ENCODE data around the gene RNF141. TPM values are rescaled to one million over a fixed set of nuclear protein-coding genes. Genes with fewer than 3 reads are reported as not detected.

RNF141 gene, protein sequence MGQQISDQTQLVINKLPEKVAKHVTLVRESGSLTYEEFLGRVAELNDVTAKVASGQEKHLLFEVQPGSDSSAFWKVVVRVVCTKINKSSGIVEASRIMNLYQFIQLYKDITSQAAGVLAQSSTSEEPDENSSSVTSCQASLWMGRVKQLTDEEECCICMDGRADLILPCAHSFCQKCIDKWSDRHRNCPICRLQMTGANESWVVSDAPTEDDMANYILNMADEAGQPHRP
- total RNA-seq: 32.8 and 36.9 TPM in 2 replicates

GRCh38 chr11:10540915-10541560, at the start of gene RNF141:
RNF141 (minus strand) TSS chr11:10541187; CDS start chr11:10534158, 7,029 bp downstream.
- peaks cover 15% of the 10 kb centered on the region for H3K36me3 Mint-ChIP-seq (ENCODE audit: low read depth)
- peak within 1 kb of the TSS; percentile 90 for H3K4me3 Mint-ChIP-seq
- ChIA-PET CTCF (interaction anchor here (0.7 to 3.0 kb wide), 42 partner anchors 8 to 317 kb away, joined by 3 to 20 read pairs (median 4); partner anchors contain the start of genes CTR9, LYVE1 and ZBED5), POLR2A (interaction anchor here (0.6 to 3.8 kb wide), 43 partner anchors 8 to 1079 kb away, joined by 3 to 37 read pairs (median 5); partner anchors contain the start of genes AMPD3, EIF4G2 and ZBED5)
- peaks cover 5% of the 10 kb centered on the region for H3K9me3 Mint-ChIP-seq
- H3K4me1 Mint-ChIP-seq: peaks cover 80% of the 10 kb centered on the region
- H3K27me3 Mint-ChIP-seq: no peaks in the 10 kb centered on the region
- ATAC-seq (ENCODE audit: low read depth) (peak; percentile 91), DNase-seq (peak; percentile 99)
- intact Hi-C loops (cut with micrococcal nuclease): loop anchor here (1.0 to 5.0 kb wide), 10 partner anchors 14 to 784 kb away; no protein-coding TSS in a partner anchor
- H3K27ac Mint-ChIP-seq: peak within 1 kb of the TSS; percentile 95
- TF ChIP-seq, protein P1, sequence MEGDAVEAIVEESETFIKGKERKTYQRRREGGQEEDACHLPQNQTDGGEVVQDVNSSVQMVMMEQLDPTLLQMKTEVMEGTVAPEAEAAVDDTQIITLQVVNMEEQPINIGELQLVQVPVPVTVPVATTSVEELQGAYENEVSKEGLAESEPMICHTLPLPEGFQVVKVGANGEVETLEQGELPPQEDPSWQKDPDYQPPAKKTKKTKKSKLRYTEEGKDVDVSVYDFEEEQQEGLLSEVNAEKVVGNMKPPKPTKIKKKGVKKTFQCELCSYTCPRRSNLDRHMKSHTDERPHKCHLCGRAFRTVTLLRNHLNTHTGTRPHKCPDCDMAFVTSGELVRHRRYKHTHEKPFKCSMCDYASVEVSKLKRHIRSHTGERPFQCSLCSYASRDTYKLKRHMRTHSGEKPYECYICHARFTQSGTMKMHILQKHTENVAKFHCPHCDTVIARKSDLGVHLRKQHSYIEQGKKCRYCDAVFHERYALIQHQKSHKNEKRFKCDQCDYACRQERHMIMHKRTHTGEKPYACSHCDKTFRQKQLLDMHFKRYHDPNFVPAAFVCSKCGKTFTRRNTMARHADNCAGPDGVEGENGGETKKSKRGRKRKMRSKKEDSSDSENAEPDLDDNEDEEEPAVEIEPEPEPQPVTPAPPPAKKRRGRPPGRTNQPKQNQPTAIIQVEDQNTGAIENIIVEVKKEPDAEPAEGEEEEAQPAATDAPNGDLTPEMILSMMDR (IDR thresholded peaks at IDR 0.05): no peak

GRCh38 chr11:10590218-10590915, 49.4 kb upstream of the RNF141 start:
- CTCF ChIA-PET: interaction anchor here (1.0 kb wide), 1 partner anchor 10 kb away, joined by 4 read pairs; no protein-coding TSS in a partner anchor
- POLR2A ChIA-PET: no interaction called here
- no peak for ATAC-seq (ENCODE audit: low read depth)
- TF ChIP-seq, protein P1 (IDR thresholded peaks at IDR 0.05): no peak
- H3K4me3 Mint-ChIP-seq: no peak overlapping the region
- no peak for DNase-seq
- no peak overlapping the region for H3K27ac Mint-ChIP-seq
- peaks cover 19% of the 10 kb centered on the region for H3K4me1 Mint-ChIP-seq
- intact Hi-C loops (cut with micrococcal nuclease): no loop called here
- no peaks in the 10 kb centered on the region for H3K9me3 Mint-ChIP-seq
- H3K27me3 Mint-ChIP-seq: no peaks in the 10 kb centered on the region
- peaks cover 8% of the 10 kb centered on the region for H3K36me3 Mint-ChIP-seq (ENCODE audit: low read depth)

- ATAC-seq (ENCODE audit: low read depth) (no peak), DNase-seq (no peak)
- H3K27ac Mint-ChIP-seq: no peak overlapping the region
- ChIA-PET CTCF (no interaction called here), POLR2A (interaction anchor here (0.7 to 1.4 kb wide), 2 partner anchors 17 to 142 kb away, joined by 3 to 5 read pairs; no protein-coding TSS in a partner anchor)
- intact Hi-C loops (cut with micrococcal nuclease): no loop called here
- TF ChIP-seq, protein P1 (IDR thresholded peaks at IDR 0.05): no peak
- no peaks in the 10 kb centered on the region for H3K9me3 Mint-ChIP-seq
- H3K27me3 Mint-ChIP-seq: no peaks in the 10 kb centered on the region
- peaks cover 19% of the 10 kb centered on the region for H3K4me1 Mint-ChIP-seq
- H3K4me3 Mint-ChIP-seq: no peak overlapping the region
- peaks cover 5% of the 10 kb centered on the region for H3K36me3 Mint-ChIP-seq (ENCODE audit: low read depth)
These were observed 47.9 kb upstream of the RNF141 start for GRCh38 chr11:10588904-10589303.

DNA sequence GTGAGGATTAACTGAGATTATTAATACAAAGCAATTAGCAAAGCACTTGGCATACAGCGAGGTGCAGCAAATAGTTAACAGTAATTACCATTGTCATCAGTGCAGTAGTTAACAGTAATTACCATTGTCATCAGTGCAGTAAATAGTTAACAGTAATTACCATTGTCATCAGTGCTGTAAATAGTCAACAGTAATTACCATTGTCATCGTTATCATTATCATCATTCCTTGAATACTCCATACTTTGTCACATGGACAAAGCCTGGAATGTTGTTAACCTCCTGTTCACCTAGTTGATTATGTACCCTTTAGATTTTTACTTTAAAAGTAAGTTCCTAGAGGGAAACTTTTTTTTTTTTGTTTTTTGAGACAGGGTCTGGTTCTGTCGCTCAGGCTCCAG, 47.0 kb upstream of the RNF141 start:
- CTCF ChIA-PET: no interaction called here
- Mint-ChIP-seq H3K4me3 (no peak overlapping the region), H3K27me3 (no peaks in the 10 kb centered on the region), H3K4me1 (peaks cover 28% of the 10 kb centered on the region), H3K36me3 (ENCODE audit: low read depth) (peaks cover 5% of the 10 kb centered on the region), H3K27ac (no peak overlapping the region), H3K9me3 (no peaks in the 10 kb centered on the region)
- TF ChIP-seq, protein P1 (IDR thresholded peaks at IDR 0.05): no peak
- ATAC-seq (ENCODE audit: low read depth): no peak
- intact Hi-C loops (cut with micrococcal nuclease): loop anchor here (2.0 kb wide), 1 partner anchor 15 kb away; no protein-coding TSS in a partner anchor
- DNase-seq: no peak
- POLR2A ChIA-PET: interaction anchor here (0.7 to 1.4 kb wide), 2 partner anchors 18 to 143 kb away, joined by 3 to 5 read pairs; no protein-coding TSS in a partner anchor
